OCI-LY3 (cell line): ENCODE measurements around the gene SIDT2.

Experiments used
- H2AFZ ChIP-seq: fragments of 200-600, 300-600 bp; shearing (Covaris generic); 2 replicates; pipeline ENCODE4 v1.6.0; 2014; ENCODE audit warnings: antibody characterized with exemption, low read depth, low read length
- H3K27ac ChIP-seq: fragments of 200-600, 300-600 bp; sonication (generic); 2 replicates; pipeline ENCODE4 v1.5.1; 2014; ENCODE audit warnings: mild to moderate bottlenecking, low read length, moderate library complexity, mixed read lengths
- H3K27me3 ChIP-seq: fragments of 200-600, 300-600 bp; sonication (generic); 2 replicates; pipeline ENCODE4 v1.6.1; 2014; ENCODE audit warnings: low read depth, low read length, mixed read lengths
- H3K36me3 ChIP-seq: fragments of 200-600, 300-600 bp; sonication (generic); replicated peaks from 2 replicates; pipeline ENCODE3; 2014; ENCODE audit warnings: low read depth, low read length, mixed read lengths
- H3K4me1 ChIP-seq: fragments of 300-600, 200-600 bp; sonication (generic); 2 replicates; pipeline ENCODE4 v1.6.1; 2014; ENCODE audit warnings: low read length, mixed read lengths
- H3K4me2 ChIP-seq: fragments of 200-600, 300-600 bp; sonication (generic); 2 replicates; pipeline ENCODE4 v1.6.1; 2014; ENCODE audit warnings: low read length, mixed read lengths
- H3K4me3 ChIP-seq: fragments of 300-600, 200-600 bp; sonication (generic); 2 replicates; pipeline ENCODE4 v1.5.1; 2014; ENCODE audit warnings: antibody characterized with exemption, mild to moderate bottlenecking, low read length, moderate library complexity
- H3K79me2 ChIP-seq: fragments of 300-600, 200-600 bp; shearing (Covaris generic); 2 replicates; pipeline ENCODE4 v1.6.1; 2014; ENCODE audit warnings: mild to moderate bottlenecking, low read length, mixed read lengths
- H3K9ac ChIP-seq: fragments of 300-600, 200-600 bp; shearing (Covaris generic); 2 replicates; pipeline ENCODE4 v1.6.0; 2014; ENCODE audit warnings: mild to moderate bottlenecking, low read length, moderate library complexity
- H3K9me3 ChIP-seq: fragments of 200-600, 300-600 bp; shearing (Covaris generic); 2 replicates; pipeline ENCODE4 v1.6.1; 2014; ENCODE audit warnings: low read length, mixed read lengths; ENCODE audit not compliant: insufficient read depth
- H4K20me1 ChIP-seq: fragments of 200-600, 300-600 bp; sonication (generic); 2 replicates; pipeline ENCODE4 v1.6.1; 2016; ENCODE audit warnings: low read length, mixed read lengths; ENCODE audit not compliant: insufficient read depth
- CTCF ChIP-seq: fragments of 200-600, 300-600 bp; sonication (generic); IDR thresholded peaks from 2 replicates; pipeline ENCODE4 v1.5.1; 2014; ENCODE audit warnings: antibody characterized with exemption, low read length, low read depth
- EZH2phosphoT487 ChIP-seq: fragments of 200-600 bp; shearing (Covaris generic); IDR thresholded peaks from 2 replicates; pipeline ENCODE4 v1.6.1; 2018; ENCODE audit warnings: antibody characterized with exemption, mixed run types, low read depth

Gene SIDT2

GRCh38 chr11:117232092-117232878 lies 53.7 kb downstream of the SIDT2 start, which contains the start of gene RNF214:
Gene RNF214, plus strand, starts transcription at chr11:117232671. Its CDS starts 1,602 bp downstream, at chr11:117234273.
- Histone ChIP-seq H3K9ac (peak within 1 kb of the TSS; percentile 78), H3K4me2 (peak within 1 kb of the TSS; percentile 94), H4K20me1 (no peaks in the 10 kb centered on the region), H3K79me2 (peaks cover 44% of the 10 kb centered on the region), H3K9me3 (no peaks in the 10 kb centered on the region), H3K4me1 (peaks cover 26% of the 10 kb centered on the region), H3K27me3 (no peaks in the 10 kb centered on the region), H2AFZ (peak within 1 kb of the TSS; percentile 77; the same call in 1 of the 2 replicates), H3K36me3 (peaks cover 21% of the 10 kb centered on the region), H3K4me3 (peak within 1 kb of the TSS; percentile 97), H3K27ac (peak within 1 kb of the TSS; percentile 76)
- no peak for TF ChIP-seq EZH2phosphoT487
- peak; percentile 83 for TF ChIP-seq CTCF

- Histone ChIP-seq H3K79me2 (peaks cover 44% of the 10 kb centered on the region), H3K27me3 (no peaks in the 10 kb centered on the region)
Measured at GRCh38 chr11:117232911-117233409, 54.4 kb downstream of the SIDT2 start.

GRCh38 chr11:117238221-117238620 lies 59.7 kb downstream of the SIDT2 start:
- Histone ChIP-seq H3K4me2 (no peak overlapping the region), H3K27ac (no peak overlapping the region), H3K9me3 (no peaks in the 10 kb centered on the region), H3K79me2 (peaks cover 13% of the 10 kb centered on the region), H3K36me3 (peaks cover 3% of the 10 kb centered on the region), H3K9ac (no peak overlapping the region), H3K4me3 (no peak overlapping the region), H4K20me1 (no peaks in the 10 kb centered on the region), H3K27me3 (no peaks in the 10 kb centered on the region), H2AFZ (no peak overlapping the region), H3K4me1 (peaks cover 11% of the 10 kb centered on the region)
- TF ChIP-seq CTCF, result no peak
- no peak for TF ChIP-seq EZH2phosphoT487

More at GRCh38 chr11:117232911-117233409, 54.4 kb downstream of the SIDT2 start:
- Histone ChIP-seq H3K9ac (peak overlapping the region; percentile 78), H3K9me3 (no peaks in the 10 kb centered on the region), H3K27ac (no peak overlapping the region), H3K4me2 (peak overlapping the region; percentile 87), H3K4me1 (peaks cover 26% of the 10 kb centered on the region), H4K20me1 (no peaks in the 10 kb centered on the region), H2AFZ (no peak overlapping the region), H3K4me3 (peak overlapping the region; percentile 97), H3K36me3 (peaks cover 20% of the 10 kb centered on the region)
- TF ChIP-seq CTCF (no peak), EZH2phosphoT487 (no peak)

GRCh38 chr11:117239295-117239694 lies 60.8 kb downstream of the SIDT2 start:
- H3K4me1 ChIP-seq, result no peaks in the 10 kb centered on the region
- H3K79me2 ChIP-seq, result peaks cover 3% of the 10 kb centered on the region; the same call in 1 of the 2 replicates
- H2AFZ ChIP-seq, result no peak overlapping the region
- no peak overlapping the region for H3K9ac ChIP-seq
- H3K36me3 ChIP-seq, result peaks cover 5% of the 10 kb centered on the region
- TF ChIP-seq EZH2phosphoT487 (no peak), CTCF (peak; percentile 7; the same call in 1 of the 2 replicates)
- no peaks in the 10 kb centered on the region for H3K9me3 ChIP-seq
- H3K4me3 ChIP-seq, result no peak overlapping the region
- H4K20me1 ChIP-seq, result no peaks in the 10 kb centered on the region
- H3K4me2 ChIP-seq, result no peak overlapping the region
- H3K27ac ChIP-seq, result no peak overlapping the region
- H3K27me3 ChIP-seq, result no peaks in the 10 kb centered on the region
